ENCODE measurements around the gene ARFGAP1.

DNA sequence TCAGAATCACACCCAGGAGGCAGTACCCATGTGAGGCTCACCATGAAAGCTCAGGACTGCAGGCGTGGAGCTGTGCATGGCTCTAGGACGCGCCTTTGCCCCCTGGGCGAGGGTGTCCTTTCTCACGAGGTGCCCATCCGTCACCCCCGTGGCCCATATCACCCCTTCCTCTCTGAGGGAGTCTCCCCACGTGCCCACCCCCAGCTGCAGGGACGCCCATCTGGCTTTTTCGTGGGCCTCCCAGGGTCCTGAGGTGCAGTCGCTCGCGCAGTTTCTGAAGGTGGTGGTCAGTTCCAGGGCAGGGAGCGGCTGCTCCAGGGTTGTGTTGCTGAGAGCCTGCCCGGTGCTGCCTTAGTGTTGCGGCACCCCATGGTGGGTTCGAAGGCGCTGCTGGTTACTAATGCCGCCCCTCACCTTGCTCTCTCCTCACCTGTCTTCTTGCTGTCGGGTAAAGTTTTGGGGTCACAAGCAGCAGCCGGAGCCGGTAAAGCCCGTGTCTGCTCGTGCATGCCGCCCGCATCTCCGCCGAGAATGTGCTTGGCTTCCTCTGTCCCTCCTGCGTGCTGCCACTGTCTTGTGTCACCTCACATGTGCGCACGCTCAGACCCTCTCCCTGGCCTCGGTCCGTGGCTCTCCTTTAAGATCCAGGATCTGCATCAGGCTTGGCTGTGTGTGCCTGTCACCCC is 10.9 kb downstream of the ARFGAP1 start:
- no peak for TF ChIP-seq CTCF (IDR thresholded peaks at IDR 0.05)
- no peak for TF ChIP-seq POLR2A (IDR thresholded peaks at IDR 0.05)

Data from vagina (tissue), 2 donors.